ENCODE results near the gene FBXO8.

FBXO8 gene

DNA sequence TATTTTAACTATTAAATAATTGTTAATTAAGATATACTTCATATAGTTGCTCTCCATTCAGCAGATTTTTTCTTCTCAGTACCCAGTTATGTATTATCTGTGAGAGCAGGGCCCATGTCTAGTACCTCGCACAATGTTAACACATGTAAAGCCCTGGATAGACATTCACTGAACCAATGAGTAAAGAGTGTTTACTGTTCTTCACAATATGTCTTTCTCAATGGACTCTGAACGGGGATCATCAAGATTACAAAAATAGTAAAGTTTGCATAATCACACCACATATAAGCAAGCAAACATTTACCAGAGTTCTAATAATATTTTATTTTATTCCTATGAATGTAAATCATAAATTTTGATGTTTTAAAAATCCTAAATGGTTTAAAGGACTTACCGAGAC lies 47.1 kb downstream of the FBXO8 start:
- Mint-ChIP-seq H3K27ac (no peak overlapping the region), H3K4me1 (no peaks in the 10 kb centered on the region)
- no peak for ATAC-seq

DNA sequence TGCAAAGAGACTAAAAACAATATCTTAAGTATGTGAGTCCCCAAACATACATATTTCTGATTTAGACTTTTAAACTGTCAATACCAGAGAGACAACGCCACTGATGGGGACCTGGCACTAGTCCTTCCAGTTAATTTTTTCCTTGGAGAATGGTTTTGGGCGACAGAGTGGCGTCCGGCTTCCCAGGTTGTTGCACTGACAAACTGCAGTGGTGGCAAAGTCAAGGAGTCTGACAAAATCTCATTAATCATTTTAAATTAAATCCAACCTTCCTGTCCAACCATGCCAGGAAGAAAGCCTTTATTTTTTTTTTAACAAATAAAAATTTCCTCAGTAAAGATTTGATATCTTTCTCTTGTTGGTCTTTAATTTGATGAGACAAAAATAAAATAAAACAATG lies 52.8 kb downstream of the FBXO8 start:
- DNase-seq (ENCODE audit: low spot score in 2 of 2) (no peak), ATAC-seq (no peak)
- Mint-ChIP-seq H3K4me1 (no peaks in the 10 kb centered on the region), H3K9me3 (no peaks in the 10 kb centered on the region), H3K36me3 (peaks cover 7% of the 10 kb centered on the region), H3K27ac (no peak overlapping the region), H3K4me3 (no peak overlapping the region)

More for the DNA sequence above, 47.1 kb downstream of the FBXO8 start:
- no peaks in the 10 kb centered on the region for H3K9me3 Mint-ChIP-seq
- no peak for DNase-seq (ENCODE audit: low spot score in 2 of 2)
- H3K36me3 Mint-ChIP-seq = peaks cover 44% of the 10 kb centered on the region
- no peak overlapping the region for H3K4me3 Mint-ChIP-seq

DNA sequence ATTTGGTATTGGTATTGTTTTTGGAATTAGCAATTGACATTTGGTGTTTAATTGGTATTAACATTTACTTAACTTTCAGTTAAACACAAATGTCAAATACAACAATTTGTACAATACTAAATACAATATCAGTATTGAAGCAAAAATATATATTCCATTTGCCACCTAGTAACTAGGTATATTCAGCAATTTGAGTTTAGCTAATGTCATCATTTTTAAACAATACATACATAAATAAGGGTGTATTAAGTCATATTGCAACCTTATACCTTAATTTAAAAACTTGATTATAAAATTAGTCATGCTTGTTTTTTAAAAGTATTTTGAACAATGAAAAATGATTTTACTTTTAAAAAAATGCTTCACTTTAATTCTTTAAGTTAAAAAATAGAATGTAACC lies 53.3 kb downstream of the FBXO8 start:
- no peak overlapping the region for H3K27ac Mint-ChIP-seq
- peaks cover 7% of the 10 kb centered on the region for H3K36me3 Mint-ChIP-seq
- no peaks in the 10 kb centered on the region for H3K9me3 Mint-ChIP-seq
- H3K4me3 Mint-ChIP-seq = no peak overlapping the region
- DNase-seq (ENCODE audit: low spot score in 2 of 2) (no peak), ATAC-seq (no peak)
- no peaks in the 10 kb centered on the region for H3K4me1 Mint-ChIP-seq

DNA sequence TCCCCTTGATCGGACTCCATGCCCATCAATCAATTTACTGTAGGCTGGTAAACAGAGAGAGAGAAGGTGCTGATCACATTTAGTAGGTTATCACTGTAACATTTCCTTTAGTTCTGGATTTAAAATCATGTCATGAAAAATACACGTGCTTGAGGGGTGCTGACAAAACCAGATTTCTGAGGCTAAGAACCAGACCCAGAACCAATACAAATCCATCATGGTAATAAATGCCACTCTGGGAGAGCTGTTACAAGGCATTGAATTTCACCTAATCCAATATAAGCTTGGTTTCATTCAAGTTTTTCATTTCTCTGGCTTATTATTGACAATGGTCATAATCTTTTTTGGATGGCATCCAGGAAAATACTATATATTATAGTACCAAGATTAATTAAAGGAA lies 54.5 kb downstream of the FBXO8 start:
- Mint-ChIP-seq H3K27ac (no peak overlapping the region), H3K4me1 (no peaks in the 10 kb centered on the region)

DNA sequence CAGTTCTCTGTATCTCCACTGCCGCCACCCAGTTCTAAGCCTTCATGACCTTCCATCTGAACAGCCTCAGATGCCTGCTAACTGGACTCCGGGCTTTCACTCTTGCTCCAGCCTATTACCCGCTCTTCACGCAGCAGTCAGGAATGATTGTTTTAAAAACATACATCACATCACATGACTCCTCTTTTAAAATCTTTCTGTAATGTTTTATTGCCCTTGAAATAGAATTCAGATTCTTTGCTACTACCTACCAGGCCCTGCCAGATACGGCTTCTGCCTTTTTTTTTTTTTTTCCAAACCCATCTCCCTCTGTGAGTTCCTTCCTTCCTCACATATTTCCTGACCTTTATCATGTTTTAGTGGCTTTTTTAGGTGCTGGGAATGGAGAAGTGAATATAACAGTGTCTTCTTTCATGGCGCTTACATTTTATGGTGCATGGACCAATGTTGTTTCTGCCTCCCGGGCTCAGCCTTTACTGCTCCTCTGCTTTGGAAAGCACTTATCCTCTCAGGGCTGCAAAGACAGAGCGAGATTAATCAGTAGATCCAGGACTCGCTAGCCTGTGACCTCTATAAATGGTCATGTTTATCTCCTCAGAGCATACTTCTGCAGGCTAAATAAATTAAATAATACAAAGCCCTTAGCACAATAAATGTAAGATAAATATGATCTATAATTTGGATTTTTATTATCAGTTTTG lies 58.0 kb downstream of the FBXO8 start:
- ATAC-seq = no peak
- Mint-ChIP-seq H3K4me1 (no peaks in the 10 kb centered on the region), H3K36me3 (no peaks in the 10 kb centered on the region), H3K4me3 (no peak overlapping the region), H3K9me3 (no peaks in the 10 kb centered on the region), H3K27ac (no peak overlapping the region)
- no peak for DNase-seq (ENCODE audit: low spot score in 2 of 2)

More for the DNA sequence above, 54.5 kb downstream of the FBXO8 start:
- Mint-ChIP-seq H3K36me3 (peaks cover 6% of the 10 kb centered on the region), H3K9me3 (no peaks in the 10 kb centered on the region), H3K4me3 (no peak overlapping the region)
- ATAC-seq (no peak), DNase-seq (ENCODE audit: low spot score in 2 of 2) (no peak)

DNA sequence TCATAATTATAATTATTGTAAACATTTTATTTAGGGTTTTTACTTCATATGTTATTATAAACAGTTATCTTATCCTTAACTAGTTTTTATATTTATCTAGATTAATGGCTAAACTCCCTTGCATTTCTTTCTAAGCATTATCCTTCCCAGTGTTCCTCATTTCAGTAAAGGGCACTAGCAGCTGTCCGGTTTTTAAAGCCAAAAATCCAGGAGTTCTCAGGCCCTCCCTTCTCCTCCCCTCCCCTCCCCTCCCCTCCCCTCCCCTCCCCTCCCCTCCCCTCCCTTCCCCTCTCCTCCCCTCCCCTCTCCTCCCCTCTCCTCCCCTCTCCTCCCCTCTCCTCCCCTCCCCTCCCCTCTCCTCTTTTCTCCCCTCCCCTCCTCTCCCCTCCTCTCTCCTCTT lies 58.9 kb downstream of the FBXO8 start:
- no peak overlapping the region for H3K27ac Mint-ChIP-seq
- H3K4me3 Mint-ChIP-seq = no peak overlapping the region
- ATAC-seq (no peak), DNase-seq (ENCODE audit: low spot score in 2 of 2) (no peak)
- H3K4me1 Mint-ChIP-seq = no peaks in the 10 kb centered on the region
- H3K9me3 Mint-ChIP-seq = no peaks in the 10 kb centered on the region
- H3K36me3 Mint-ChIP-seq = no peaks in the 10 kb centered on the region

DNA sequence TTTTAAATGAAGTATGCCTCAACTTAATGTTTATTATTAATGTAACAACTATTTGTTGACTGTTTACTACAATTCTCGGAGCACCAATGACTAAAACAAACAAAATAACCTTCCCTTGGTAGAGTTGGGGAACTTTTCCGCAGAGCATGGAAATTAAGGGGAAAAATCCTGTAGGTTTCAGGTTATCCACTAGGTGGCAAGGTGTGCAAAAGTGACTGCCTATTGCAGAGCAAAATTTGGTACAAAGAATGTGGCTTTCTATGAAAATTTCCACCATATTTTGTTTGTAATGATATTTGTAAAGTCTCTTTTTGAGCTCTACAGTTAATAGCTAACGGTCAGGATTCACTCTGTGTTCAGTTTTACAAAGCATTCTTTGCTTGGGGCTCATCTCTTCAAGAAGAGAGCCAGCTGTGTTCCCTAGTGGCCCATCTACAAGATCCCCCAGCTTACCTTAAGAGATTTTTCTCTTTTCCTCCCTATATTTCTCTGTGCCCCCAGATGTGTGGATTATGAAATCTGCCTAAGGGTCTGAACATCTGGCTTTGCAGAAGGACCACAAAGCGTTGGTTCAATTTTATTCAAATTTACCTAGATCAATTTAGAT lies 61.1 kb downstream of the FBXO8 start:
- DNase-seq (ENCODE audit: low spot score in 2 of 2) (no peak), ATAC-seq (peak; percentile 51)

DNA sequence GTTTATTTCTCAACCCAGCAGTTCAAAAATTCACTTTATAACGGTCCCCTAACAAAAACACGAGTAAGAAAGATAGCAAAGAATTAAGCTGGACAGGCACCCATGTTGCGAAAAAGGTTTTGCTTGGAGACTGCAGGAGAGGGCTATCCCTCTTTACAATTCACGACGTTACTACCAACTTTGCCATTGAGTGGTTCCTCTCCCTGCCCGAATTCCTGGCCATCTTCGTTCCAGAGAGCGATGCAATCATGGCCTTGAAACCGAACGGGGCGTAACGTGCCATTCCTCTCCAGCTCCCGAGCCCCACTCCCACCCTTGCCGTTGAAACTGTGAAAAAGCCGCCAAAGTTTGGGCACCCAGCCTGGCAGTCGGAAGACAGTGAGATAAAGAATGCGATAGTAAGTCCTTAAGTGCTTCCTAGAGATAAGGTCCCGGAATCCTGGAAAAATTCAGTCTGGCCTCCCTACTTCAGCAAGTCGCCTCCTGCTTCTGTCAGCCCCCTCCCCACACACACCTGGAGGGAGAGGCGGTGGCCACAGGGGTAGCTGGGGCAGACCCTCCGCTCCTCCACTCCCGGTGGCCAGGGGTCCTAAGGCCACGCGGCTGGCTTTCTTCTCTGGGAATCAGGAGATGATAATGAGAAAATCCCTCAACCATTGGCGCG lies 65.2 kb downstream of the FBXO8 start:
- Mint-ChIP-seq H3K9me3 (no peaks in the 10 kb centered on the region), H3K4me3 (peak overlapping the region; percentile 39), H3K27ac (no peak overlapping the region), H3K36me3 (no peaks in the 10 kb centered on the region), H3K4me1 (peaks cover 42% of the 10 kb centered on the region)
- DNase-seq (ENCODE audit: low spot score in 2 of 2) = no peak
- no peak for ATAC-seq

More for the DNA sequence above, 61.1 kb downstream of the FBXO8 start:
- Mint-ChIP-seq H3K4me3 (no peak overlapping the region), H3K27ac (no peak overlapping the region), H3K4me1 (peaks cover 8% of the 10 kb centered on the region), H3K9me3 (no peaks in the 10 kb centered on the region), H3K36me3 (no peaks in the 10 kb centered on the region)

DNA sequence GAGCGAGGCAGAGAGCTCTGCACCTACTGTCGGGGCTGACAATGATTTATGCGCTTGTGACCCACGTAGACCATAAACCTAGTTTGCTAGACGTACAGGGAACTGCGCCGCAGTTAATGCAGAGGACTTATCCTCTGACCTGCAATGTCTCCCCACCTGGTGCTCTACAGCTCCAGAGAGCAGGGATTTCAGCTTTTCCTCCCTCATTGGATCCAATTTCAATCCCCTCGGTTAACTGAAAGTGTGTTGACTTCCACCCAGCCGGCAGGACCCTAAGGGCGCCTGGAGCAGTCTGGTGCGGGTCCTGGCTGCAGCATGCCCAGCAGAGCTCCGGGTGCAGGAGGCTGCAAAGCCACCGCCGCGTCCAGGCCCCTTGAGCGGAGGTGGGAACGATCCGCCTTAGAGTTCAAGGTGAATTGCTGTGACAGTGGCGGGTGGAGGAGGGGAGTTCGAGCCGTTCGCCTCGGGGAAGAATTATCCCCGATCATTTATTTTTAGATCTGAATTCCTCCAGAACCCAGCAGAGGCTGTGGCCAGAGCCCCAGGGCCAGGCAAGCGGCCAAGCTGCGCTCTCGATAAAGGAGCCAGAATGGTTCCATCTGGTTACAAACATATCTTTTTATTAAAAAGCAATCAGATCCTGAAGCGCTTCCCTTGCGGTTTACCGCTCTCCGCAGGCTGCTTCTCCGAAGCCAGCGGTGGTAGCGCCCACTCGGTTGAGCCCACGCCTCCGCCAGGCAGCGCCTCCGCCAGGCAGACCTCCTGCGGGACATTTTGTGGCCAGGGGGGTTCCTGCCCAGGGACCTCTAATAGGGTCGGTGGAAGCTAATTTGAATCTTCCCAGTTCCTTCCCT lies 66.0 kb downstream of the FBXO8 start:
- H3K4me1 Mint-ChIP-seq = peaks cover 42% of the 10 kb centered on the region
- peak overlapping the region; percentile 39 for H3K4me3 Mint-ChIP-seq
- peak; percentile 49 for ATAC-seq
- H3K9me3 Mint-ChIP-seq = no peaks in the 10 kb centered on the region
- peak in 1 of 2 donors; percentile 50 for DNase-seq (ENCODE audit: low spot score in 2 of 2)
- H3K36me3 Mint-ChIP-seq = no peaks in the 10 kb centered on the region
- no peak overlapping the region for H3K27ac Mint-ChIP-seq

DNA sequence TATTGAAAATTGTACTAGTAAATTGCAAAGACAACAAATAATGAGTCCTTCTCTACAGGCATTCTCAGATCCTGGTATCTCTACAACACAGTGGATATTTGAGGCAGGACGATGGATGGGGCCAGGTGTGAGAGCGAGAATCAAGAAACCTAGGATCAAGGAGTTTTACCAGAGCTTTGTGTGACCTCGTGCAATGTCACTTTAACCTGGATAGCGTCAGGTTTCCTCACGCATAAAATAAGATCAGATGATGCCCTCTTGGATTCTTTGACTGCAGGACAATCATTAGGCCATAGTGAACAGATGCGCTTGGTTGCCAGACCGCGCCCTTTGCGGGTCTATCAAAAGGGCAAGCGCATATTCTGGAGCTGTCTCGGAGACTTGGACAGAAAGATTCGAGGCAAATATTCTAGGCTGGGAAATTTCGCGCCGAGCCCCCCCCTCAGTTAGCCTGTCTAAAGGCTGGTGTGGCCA lies 66.6 kb downstream of the FBXO8 start:
- DNase-seq (ENCODE audit: low spot score in 2 of 2) = no peak
- Mint-ChIP-seq H3K4me1 (peaks cover 47% of the 10 kb centered on the region), H3K9me3 (no peaks in the 10 kb centered on the region), H3K4me3 (peak overlapping the region; percentile 39), H3K27ac (no peak overlapping the region), H3K36me3 (no peaks in the 10 kb centered on the region)
- ATAC-seq = no peak

DNA sequence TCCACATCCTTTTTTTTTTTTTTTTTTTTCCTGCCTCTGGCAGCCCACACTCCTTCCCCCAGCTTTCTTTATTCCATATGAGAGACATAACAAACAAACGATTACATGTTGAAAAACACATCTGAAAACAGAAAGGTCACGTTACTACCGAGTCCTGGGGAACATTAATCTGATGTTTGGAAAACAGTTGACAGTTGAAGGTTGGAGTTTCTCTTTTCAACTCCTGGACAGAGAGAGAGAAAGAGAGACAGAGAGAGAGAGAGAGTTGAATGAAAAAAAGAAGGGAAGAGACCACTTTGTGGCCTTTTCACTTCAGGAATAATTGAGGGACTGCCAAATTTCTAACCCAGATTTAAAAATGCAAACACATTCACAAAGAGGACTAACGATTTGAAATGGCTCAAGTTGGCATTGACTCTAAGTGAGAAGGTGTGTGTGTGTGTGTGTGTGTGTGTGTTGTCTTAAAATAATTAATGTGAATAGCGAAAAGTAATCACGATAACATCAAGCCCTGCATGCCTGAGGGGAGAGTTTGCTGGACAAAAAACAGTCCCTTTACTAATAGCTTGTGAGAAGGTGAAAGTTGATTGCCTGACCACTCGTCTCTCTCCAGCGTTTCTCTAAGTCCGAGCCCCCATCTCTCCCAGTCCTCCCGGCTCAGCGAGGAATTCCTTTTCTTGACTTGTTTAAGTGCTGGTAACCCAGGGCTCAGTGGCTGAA lies 67.3 kb downstream of the FBXO8 start:
- DNase-seq (ENCODE audit: low spot score in 2 of 2) (no peak), ATAC-seq (no peak)
- Mint-ChIP-seq H3K9me3 (no peaks in the 10 kb centered on the region), H3K27ac (no peak overlapping the region), H3K4me1 (peaks cover 53% of the 10 kb centered on the region), H3K4me3 (no peak overlapping the region), H3K36me3 (no peaks in the 10 kb centered on the region)

DNA sequence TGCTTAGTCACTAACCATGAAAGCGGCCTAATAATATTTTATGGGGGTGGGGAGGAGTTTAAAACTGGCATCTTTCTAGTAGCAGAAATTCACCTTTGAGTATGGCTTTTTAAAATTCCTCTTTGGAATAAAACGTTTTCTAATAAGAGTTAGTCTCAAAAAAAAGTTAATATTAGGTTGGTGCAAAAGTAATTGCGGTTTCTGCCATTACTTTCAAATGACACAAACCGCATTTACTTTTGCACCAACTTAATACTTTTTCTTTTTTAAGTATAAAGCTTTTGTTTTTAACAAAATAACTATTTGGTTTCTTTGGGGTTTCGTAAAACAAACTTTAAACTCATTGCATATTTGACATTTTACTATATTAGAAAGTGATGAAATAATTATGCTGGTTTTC lies 68.4 kb downstream of the FBXO8 start:
- no peak overlapping the region for H3K27ac Mint-ChIP-seq
- H3K9me3 Mint-ChIP-seq = no peaks in the 10 kb centered on the region
- DNase-seq (ENCODE audit: low spot score in 2 of 2) (no peak), ATAC-seq (no peak)
- H3K4me1 Mint-ChIP-seq = peaks cover 53% of the 10 kb centered on the region
- H3K4me3 Mint-ChIP-seq = peak overlapping the region; percentile 64
- H3K36me3 Mint-ChIP-seq = no peaks in the 10 kb centered on the region

DNA sequence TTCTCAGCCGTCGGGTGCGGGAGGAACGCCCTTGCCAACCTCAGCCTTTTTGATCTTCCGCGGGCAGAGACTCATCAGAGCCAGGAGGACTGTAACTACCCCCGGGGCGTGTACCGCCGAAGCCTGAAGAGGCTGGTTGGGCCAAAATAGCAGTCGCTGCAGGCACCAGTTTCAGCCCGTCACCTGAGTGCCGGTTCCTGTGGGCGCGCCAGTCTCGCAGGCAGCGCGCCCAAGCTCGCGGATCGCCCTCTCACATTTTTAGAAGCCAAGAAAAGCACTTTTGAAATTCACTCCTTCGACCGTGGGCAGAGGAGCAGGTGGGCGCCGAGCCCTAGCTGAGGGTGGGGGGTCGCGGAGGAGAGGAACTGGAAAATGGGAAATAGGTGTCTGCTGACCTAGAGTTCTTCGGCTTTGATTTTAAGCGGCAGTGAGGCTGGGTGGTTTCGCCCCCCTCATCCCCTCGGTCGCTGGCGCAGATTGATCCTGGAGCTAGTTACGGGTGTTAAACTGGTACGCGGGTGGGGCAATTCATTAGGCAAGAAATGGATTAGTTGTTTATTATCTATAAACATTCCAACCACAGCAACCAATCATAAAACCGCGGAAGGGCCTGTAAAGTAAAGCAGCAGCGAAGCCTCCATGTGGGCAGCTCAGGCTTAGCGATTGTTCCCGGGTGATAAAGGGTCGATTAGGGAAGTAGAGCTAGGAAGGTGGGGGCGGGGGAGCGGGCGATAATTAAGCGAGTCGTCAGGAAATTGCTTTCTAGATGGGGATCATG lies 69.2 kb downstream of the FBXO8 start:
- Mint-ChIP-seq H3K4me3 (peak overlapping the region; percentile 64), H3K27ac (no peak overlapping the region), H3K36me3 (no peaks in the 10 kb centered on the region), H3K9me3 (no peaks in the 10 kb centered on the region), H3K4me1 (peaks cover 53% of the 10 kb centered on the region)
- peak in 1 of 2 donors; percentile 49 for DNase-seq (ENCODE audit: low spot score in 2 of 2)
- ATAC-seq = peak; percentile 72

DNA sequence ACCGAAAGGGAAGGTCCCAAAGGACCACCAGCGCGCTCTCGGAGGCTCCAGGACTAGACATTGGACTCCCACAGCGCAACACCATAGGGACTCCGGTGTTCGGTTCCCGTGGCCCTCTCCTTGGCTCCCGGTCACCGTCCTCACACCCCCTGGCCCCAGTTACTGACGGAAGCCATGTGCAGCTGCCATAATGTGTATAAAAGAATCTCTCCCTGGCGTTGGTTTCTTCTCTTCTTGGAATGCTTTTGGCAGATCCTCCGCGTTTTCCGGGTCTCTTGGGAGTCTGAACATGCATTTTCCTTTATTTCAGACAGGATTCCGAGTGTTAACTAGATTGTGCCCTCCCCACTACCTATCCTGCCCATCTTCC lies 69.8 kb downstream of the FBXO8 start:
- DNase-seq (ENCODE audit: low spot score in 2 of 2) (no peak), ATAC-seq (no peak)
- H3K9me3 Mint-ChIP-seq = no peaks in the 10 kb centered on the region
- no peaks in the 10 kb centered on the region for H3K36me3 Mint-ChIP-seq
- peak overlapping the region; percentile 64 for H3K4me3 Mint-ChIP-seq
- no peak overlapping the region for H3K27ac Mint-ChIP-seq
- peaks cover 53% of the 10 kb centered on the region for H3K4me1 Mint-ChIP-seq
